GM23248 (cell line): Measurements from ENCODE around the gene SELENOT. TPM values are rescaled to one million over a fixed set of nuclear protein-coding genes. Genes with fewer than 3 reads are reported as not detected.

ENCODE experiments used
- DNase-seq: peaks from one replicate; pipeline ENCODE4 v3.0.0-alpha.2; 2015
- H2AFZ ChIP-seq: fragments of 200-600 bp; sonication (generic); 2 replicates; pipeline ENCODE4 v1.6.1; 2016; ENCODE audit warnings: antibody characterized with exemption
- H3F3A ChIP-seq: fragments of 200-600 bp; sonication (generic); 2 replicates; pipeline ENCODE4 v1.6.1; 2016; ENCODE audit warnings: mild to moderate bottlenecking, antibody characterized with exemption, mixed run types; ENCODE audit not compliant: insufficient read depth
- H3K27ac ChIP-seq: fragments of 200-600 bp; sonication (generic); 2 replicates; pipeline ENCODE4 v1.5.1; 2016; ENCODE audit warnings: mild to moderate bottlenecking
- H3K27me3 ChIP-seq: fragments of 200-600 bp; sonication (generic); replicated peaks from 2 replicates; pipeline ENCODE4 v1.6.1; 2016; ENCODE audit warnings: mild to moderate bottlenecking; ENCODE audit not compliant: insufficient read depth
- H3K36me3 ChIP-seq: fragments of 200-600 bp; sonication (generic); 2 replicates; pipeline ENCODE4 v1.6.1; 2016; ENCODE audit warnings: low read depth, mild to moderate bottlenecking
- H3K4me1 ChIP-seq: fragments of 200-600 bp; sonication (generic); 2 replicates; pipeline ENCODE4 v1.6.1; 2016; ENCODE audit warnings: mild to moderate bottlenecking; ENCODE audit not compliant: insufficient read depth
- H3K4me2 ChIP-seq: fragments of 200-600 bp; sonication (generic); one replicate; pipeline ENCODE4 v1.6.1; 2016; ENCODE audit warnings: mild to moderate bottlenecking; ENCODE audit not compliant: unreplicated experiment
- H3K4me3 ChIP-seq: fragments of 200-600 bp; sonication (generic); 2 replicates; pipeline ENCODE4 v1.5.1; 2016; ENCODE audit warnings: mild to moderate bottlenecking
- H3K79me2 ChIP-seq: fragments of 200-600 bp; sonication (generic); 2 replicates; pipeline ENCODE4 v1.6.1; 2016; ENCODE audit warnings: mild to moderate bottlenecking; ENCODE audit not compliant: insufficient read depth
- H3K9ac ChIP-seq: fragments of 200-600 bp; sonication (generic); 2 replicates; pipeline ENCODE4 v1.6.1; 2016; ENCODE audit warnings: mild to moderate bottlenecking
- H3K9me2 ChIP-seq: fragments of 200-600 bp; sonication (generic); 2 replicates; pipeline ENCODE4 v1.6.1; 2016; ENCODE audit warnings: mixed run types, mild to moderate bottlenecking, moderate library complexity; ENCODE audit not compliant: insufficient read depth
- H3K9me3 ChIP-seq: fragments of 200-600 bp; sonication (generic); one replicate; pipeline ENCODE4 v1.6.1; 2017; ENCODE audit warnings: low read depth
- H4K20me1 ChIP-seq: fragments of 200-600 bp; sonication (generic); 2 replicates; pipeline ENCODE4 v1.6.0; 2016; ENCODE audit not compliant: insufficient read depth
- EZH2 ChIP-seq: fragments of 200-600 bp; sonication (generic); IDR thresholded peaks from 2 replicates; pipeline ENCODE4 v1.6.1; 2018; ENCODE audit warnings: antibody characterized with exemption, mild to moderate bottlenecking; ENCODE audit not compliant: insufficient read depth, poor library complexity, severe bottlenecking
- EZH2phosphoT487 ChIP-seq: fragments of 200-600 bp; sonication (generic); IDR thresholded peaks from 2 replicates; pipeline ENCODE4 v1.6.1; 2018; ENCODE audit warnings: antibody characterized with exemption, moderate library complexity, mild to moderate bottlenecking, low read depth; ENCODE audit not compliant: insufficient read depth
- WGBS, 2 experiments: methylation state at CpG; one replicate each; pipeline ENCODE4 v1.1.6; 2015 to 2017; ENCODE audit warnings: low lambda C conversion rate in 2 of 2, low coverage in 1 of 2; ENCODE audit errors: missing lambda C conversion rate in 2 of 2; 5-methylcytosine and 5-hydroxymethylcytosine counted together
- in situ Hi-C: fragments of 300-500 bp; cut with MboI; formaldehyde crosslinking; loops from 2 replicates; pipeline ENCODE4 v1.15.0; 2020
- polyA plus RNA-seq: library from polyadenylated mRNA; unstranded; fragments of >200 nt; fragmentation: Nextera tagmentation; extraction: Ambion mirVana; gene quantifications from 2 replicates; pipeline ENCODE4 v1.2.1, GENCODE V29; 2016
- total RNA-seq: library from RNA; depleted of rRNA; stranded (reverse); fragments of >200 nt; shearing (Covaris generic); gene quantifications from 2 replicates; pipeline ENCODE4 v1.2.3, GENCODE V29; 2014

SELENOT gene
- total and polyA plus RNA-seq, 2 experiments from 2014 or later: 179 to 187 TPM

- no peaks in the 10 kb centered on the region for H3K27me3 ChIP-seq
- in situ Hi-C loops: no loop called here
- H3K36me3 ChIP-seq: peaks cover 45% of the 10 kb centered on the region
- no peak overlapping the region for H3K4me3 ChIP-seq
- no peak overlapping the region for H3K4me2 ChIP-seq
- no peak overlapping the region for H2AFZ ChIP-seq
- no peak for TF ChIP-seq EZH2phosphoT487
- TF ChIP-seq EZH2: no peak
- H3F3A ChIP-seq: no peaks in the 10 kb centered on the region
- H3K9ac ChIP-seq: no peak overlapping the region
- no peaks in the 10 kb centered on the region; the same call in 1 of the 2 replicates for H4K20me1 ChIP-seq
- WGBS, 2 experiments: 100% methylated on average over 2 of the region's 2 CpGs
- H3K4me1 ChIP-seq: peaks cover 15% of the 10 kb centered on the region; the same call in 1 of the 2 replicates
- no peak overlapping the region for H3K27ac ChIP-seq
- no peaks in the 10 kb centered on the region for H3K9me2 ChIP-seq
- H3K9me3 ChIP-seq: no peaks in the 10 kb centered on the region
- peaks cover 25% of the 10 kb centered on the region for H3K79me2 ChIP-seq
- no peak for DNase-seq
Measured at GRCh38 chr3:150626148-150626930, 23.2 kb downstream of the SELENOT start.

- TF ChIP-seq EZH2 (no peak), EZH2phosphoT487 (no peak)
- H3K27me3 ChIP-seq: no peaks in the 10 kb centered on the region
- H3F3A ChIP-seq: no peaks in the 10 kb centered on the region
- no peak overlapping the region for H3K27ac ChIP-seq
- H3K9me3 ChIP-seq: no peaks in the 10 kb centered on the region
- H2AFZ ChIP-seq: no peak overlapping the region
- peaks cover 15% of the 10 kb centered on the region; the same call in 1 of the 2 replicates for H3K4me1 ChIP-seq
- in situ Hi-C loops: no loop called here
- peaks cover 13% of the 10 kb centered on the region for H3K79me2 ChIP-seq
- no peak overlapping the region for H3K4me3 ChIP-seq
- no peaks in the 10 kb centered on the region; the same call in 1 of the 2 replicates for H4K20me1 ChIP-seq
- H3K36me3 ChIP-seq: peaks cover 45% of the 10 kb centered on the region
- H3K9me2 ChIP-seq: no peaks in the 10 kb centered on the region
- DNase-seq: no peak
- whole genome bisulfite sequencing, 2 experiments: 53 to 58% methylated on average over 2 of the region's 2 CpGs
- no peak overlapping the region for H3K9ac ChIP-seq
- no peak overlapping the region for H3K4me2 ChIP-seq
Measured at GRCh38 chr3:150627557-150627956, 24.4 kb downstream of the SELENOT start.

GRCh38 chr3:150631515-150632221, 28.5 kb downstream of the SELENOT start:
- Histone ChIP-seq H3K79me2 (no peaks in the 10 kb centered on the region), H3K4me2 (no peak overlapping the region), H3K9me2 (no peaks in the 10 kb centered on the region), H3K9me3 (no peaks in the 10 kb centered on the region), H4K20me1 (no peaks in the 10 kb centered on the region), H3K27ac (no peak overlapping the region), H3K36me3 (peaks cover 27% of the 10 kb centered on the region), H3K4me1 (no peaks in the 10 kb centered on the region), H3K4me3 (no peak overlapping the region), H2AFZ (no peak overlapping the region), H3K9ac (no peak overlapping the region), H3K27me3 (no peaks in the 10 kb centered on the region), H3F3A (0 out of 2 replicates have a peak, but pooled peaks cover 6% of the 10 kb centered on the region)
- in situ Hi-C loops: no loop called here
- DNase-seq: no peak
- WGBS, 2 experiments: 95 to 97% methylated on average over 7 of the region's 7 CpGs
- TF ChIP-seq EZH2phosphoT487 (no peak), EZH2 (no peak)

- in situ Hi-C loops: no loop called here
- Histone ChIP-seq H3K4me1 (no peaks in the 10 kb centered on the region), H3K9me3 (no peaks in the 10 kb centered on the region), H3K9ac (no peak overlapping the region), H3K27me3 (no peaks in the 10 kb centered on the region), H3K36me3 (peaks cover 4% of the 10 kb centered on the region; the same call in 1 of the 2 replicates), H3K4me2 (no peak overlapping the region), H3F3A (0 out of 2 replicates have a peak, but pooled peaks cover 6% of the 10 kb centered on the region), H3K4me3 (no peak overlapping the region), H2AFZ (no peak overlapping the region), H3K9me2 (no peaks in the 10 kb centered on the region), H4K20me1 (no peaks in the 10 kb centered on the region), H3K27ac (no peak overlapping the region), H3K79me2 (no peaks in the 10 kb centered on the region)
- DNase-seq: no peak
- 30 to 33% methylated on average over 6 of the region's 6 CpGs for WGBS, 2 experiments
- TF ChIP-seq EZH2phosphoT487: no peak
- no peak for TF ChIP-seq EZH2
Measured at GRCh38 chr3:150635076-150635475, 32.0 kb downstream of the SELENOT start.
